Neural progenitor cell (in vitro differentiated cells): ENCODE data around the gene SMIM22. TPM values are rescaled to one million over a fixed set of nuclear protein-coding genes. Genes with fewer than 3 reads are reported as not detected.
A peak's percentile ranks its signal among the peaks of the same experiment; 100 is the strongest.

Experiments
- DNase-seq: peaks from one replicate; pipeline ENCODE4 v3.0.0-alpha.2; 2016; ENCODE audit warnings: low spot score
- H2AFZ ChIP-seq: fragments of 200-600 bp; sonication (generic); replicated peaks from 2 replicates; pipeline ENCODE4 v1.6.1; 2016; ENCODE audit warnings: antibody characterized with exemption
- H3F3A ChIP-seq: fragments of 200-600 bp; sonication (generic); 2 replicates; pipeline ENCODE4 v1.6.1; 2016; ENCODE audit warnings: antibody characterized with exemption, low read depth
- H3K27ac ChIP-seq: fragments of 200-600 bp; sonication (generic); 2 replicates; pipeline ENCODE4 v1.5.1; 2016; ENCODE audit warnings: mild to moderate bottlenecking
- H3K27me3 ChIP-seq: fragments of 200-600 bp; sonication (generic); 2 replicates; pipeline ENCODE4 v1.6.1; 2016; ENCODE audit warnings: mild to moderate bottlenecking, moderate library complexity
- H3K36me3 ChIP-seq: fragments of 200-600 bp; sonication (generic); 2 replicates; pipeline ENCODE4 v1.5.1; 2016
- H3K4me1 ChIP-seq: fragments of 200-600 bp; sonication (generic); 2 replicates; pipeline ENCODE4 v1.6.1; 2016; ENCODE audit warnings: mixed run types
- H3K4me2 ChIP-seq: fragments of 200-600 bp; sonication (generic); 2 replicates; pipeline ENCODE4 v1.6.1; 2016
- H3K4me3 ChIP-seq: fragments of 200-600 bp; sonication (generic); 2 replicates; pipeline ENCODE4 v1.5.1; 2016
- H3K79me2 ChIP-seq: fragments of 200-600 bp; sonication (generic); 2 replicates; pipeline ENCODE4 v1.6.1; 2016; ENCODE audit warnings: low read depth
- H3K9ac ChIP-seq: fragments of 200-600 bp; sonication (generic); 2 replicates; pipeline ENCODE4 v1.6.1; 2016
- H3K9me3 ChIP-seq: fragments of 200-600 bp; sonication (generic); 2 replicates; pipeline ENCODE4 v1.5.1; 2016; ENCODE audit warnings: low read depth
- H4K20me1 ChIP-seq: fragments of 200-600 bp; sonication (generic); 2 replicates; pipeline ENCODE4 v1.6.1; 2016; ENCODE audit warnings: low read depth
- H3K27ac Mint-ChIP-seq: 3 replicates; pipeline ENCODE4 v1.8.0; 2021; ENCODE audit warnings: mixed read lengths
- H3K27me3 Mint-ChIP-seq: 2 replicates; pipeline ENCODE4 v1.8.0; 2022; ENCODE audit warnings: low read depth, mild to moderate bottlenecking, inconsistent platforms, moderate library complexity, mixed read lengths; ENCODE audit not compliant: insufficient read depth
- H3K36me3 Mint-ChIP-seq: 3 replicates; pipeline ENCODE4 v1.8.0; 2021; ENCODE audit warnings: mixed read lengths
- H3K4me1 Mint-ChIP-seq: 3 replicates; pipeline ENCODE4 v1.8.0; 2021; ENCODE audit warnings: mixed read lengths
- H3K4me3 Mint-ChIP-seq: 3 replicates; pipeline ENCODE4 v1.8.0; 2021; ENCODE audit warnings: mild to moderate bottlenecking, moderate library complexity, mixed read lengths
- H3K9me3 Mint-ChIP-seq: 3 replicates; pipeline ENCODE4 v1.8.0; 2020; ENCODE audit warnings: mixed read lengths
- CTCF ChIP-seq: fragments of 200-600 bp; sonication (generic); IDR thresholded peaks from 2 replicates; pipeline ENCODE4 v1.5.1; 2017; ENCODE audit warnings: antibody characterized with exemption, mild to moderate bottlenecking
- EZH2 ChIP-seq: fragments of 200-600 bp; sonication (generic); IDR thresholded peaks from 2 replicates; pipeline ENCODE4 v1.6.1; 2017; ENCODE audit warnings: antibody characterized with exemption, mild to moderate bottlenecking, moderate library complexity
- EZH2phosphoT487 ChIP-seq: fragments of 200-600 bp; sonication (generic); IDR thresholded peaks from 2 replicates; pipeline ENCODE4 v1.6.1; 2017; ENCODE audit warnings: antibody characterized with exemption
- total RNA-seq: library from RNA; depleted of rRNA; stranded (reverse); fragments of >200 nt; gene quantifications from 2 replicates; pipeline ENCODE4 v1.2.3, GENCODE V29; 2015; ENCODE audit warnings: low replicate concordance

SMIM22 gene
- total RNA-seq, 1 donor from 2014 or later: not detected

DNA sequence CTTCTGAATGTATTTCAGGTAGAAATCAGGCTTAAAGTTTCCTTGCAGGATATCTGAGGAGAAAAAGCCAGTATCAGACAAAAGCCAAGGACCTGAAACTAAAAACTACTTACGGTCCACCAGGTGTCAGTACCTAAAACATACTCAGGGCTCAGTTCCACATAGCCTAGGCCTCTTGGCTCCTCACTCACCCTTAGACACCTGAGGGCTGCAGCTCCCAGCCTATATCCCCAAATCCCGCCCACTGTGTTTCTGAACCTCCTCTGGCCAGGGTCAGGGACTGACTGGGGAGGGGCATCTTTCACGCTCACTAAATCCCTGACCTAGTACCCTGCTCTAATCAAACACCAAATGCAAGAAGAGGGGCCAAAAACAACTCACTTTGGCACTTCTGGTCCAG is 16.1 kb downstream of the SMIM22 start:
- H3K36me3 ChIP-seq: peaks cover 15% of the 10 kb centered on the region

DNA sequence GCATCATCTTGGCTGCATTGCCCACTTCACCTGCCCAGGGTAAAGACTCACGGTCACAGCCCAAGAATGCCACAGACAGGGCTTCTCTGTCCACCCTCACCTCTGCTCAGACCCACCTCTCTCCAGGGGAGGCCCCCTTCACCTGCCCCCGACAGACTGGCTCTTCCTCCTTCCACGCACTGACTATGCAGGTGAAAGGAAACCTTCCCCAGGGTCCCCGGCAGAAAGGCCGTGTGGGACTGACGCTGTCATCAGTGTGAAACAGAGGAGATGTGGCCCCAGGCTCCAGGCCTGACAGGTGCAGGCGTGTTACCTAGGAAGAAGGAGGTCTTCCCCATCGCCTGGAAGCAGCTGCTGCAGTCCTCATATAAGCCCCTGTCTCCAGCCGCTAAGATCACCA is 16.6 kb downstream of the SMIM22 start:
- no peaks in the 10 kb centered on the region for H3K27me3 ChIP-seq
- no peak overlapping the region for H3K4me3 ChIP-seq
- TF ChIP-seq CTCF (no peak), EZH2phosphoT487 (no peak), EZH2 (no peak)
- Mint-ChIP-seq H3K36me3 (peaks cover 24% of the 10 kb centered on the region), H3K27ac (peak overlapping the region; percentile 47), H3K4me3 (no peak overlapping the region), H3K4me1 (no peaks in the 10 kb centered on the region), H3K9me3 (no peaks in the 10 kb centered on the region), H3K27me3 (peaks cover 2% of the 10 kb centered on the region)
- H4K20me1 ChIP-seq: no peaks in the 10 kb centered on the region
- H3K9me3 ChIP-seq: no peaks in the 10 kb centered on the region
- no peaks in the 10 kb centered on the region for H3K4me1 ChIP-seq
- no peak for DNase-seq
- H3K9ac ChIP-seq: no peak overlapping the region
- H3K27ac ChIP-seq: no peak overlapping the region
- peaks cover 18% of the 10 kb centered on the region for H3K36me3 ChIP-seq
- no peak overlapping the region for H3K4me2 ChIP-seq
- no peaks in the 10 kb centered on the region for H3K79me2 ChIP-seq
- H3F3A ChIP-seq: no peaks in the 10 kb centered on the region
- no peak overlapping the region for H2AFZ ChIP-seq

More for the DNA sequence above, 16.1 kb downstream of the SMIM22 start:
- Histone ChIP-seq H2AFZ (no peak overlapping the region), H3K4me2 (no peak overlapping the region), H3K4me1 (no peaks in the 10 kb centered on the region), H3K9ac (no peak overlapping the region), H3K79me2 (no peaks in the 10 kb centered on the region), H3K27me3 (no peaks in the 10 kb centered on the region), H4K20me1 (no peaks in the 10 kb centered on the region), H3K9me3 (no peaks in the 10 kb centered on the region), H3F3A (no peaks in the 10 kb centered on the region), H3K4me3 (no peak overlapping the region), H3K27ac (no peak overlapping the region)
- Mint-ChIP-seq H3K27me3 (peaks cover 2% of the 10 kb centered on the region), H3K4me3 (no peak overlapping the region), H3K36me3 (peaks cover 22% of the 10 kb centered on the region), H3K9me3 (no peaks in the 10 kb centered on the region), H3K4me1 (no peaks in the 10 kb centered on the region), H3K27ac (no peak overlapping the region)
- no peak for TF ChIP-seq EZH2phosphoT487
- TF ChIP-seq EZH2: no peak
- no peak for TF ChIP-seq CTCF
- DNase-seq: no peak

DNA sequence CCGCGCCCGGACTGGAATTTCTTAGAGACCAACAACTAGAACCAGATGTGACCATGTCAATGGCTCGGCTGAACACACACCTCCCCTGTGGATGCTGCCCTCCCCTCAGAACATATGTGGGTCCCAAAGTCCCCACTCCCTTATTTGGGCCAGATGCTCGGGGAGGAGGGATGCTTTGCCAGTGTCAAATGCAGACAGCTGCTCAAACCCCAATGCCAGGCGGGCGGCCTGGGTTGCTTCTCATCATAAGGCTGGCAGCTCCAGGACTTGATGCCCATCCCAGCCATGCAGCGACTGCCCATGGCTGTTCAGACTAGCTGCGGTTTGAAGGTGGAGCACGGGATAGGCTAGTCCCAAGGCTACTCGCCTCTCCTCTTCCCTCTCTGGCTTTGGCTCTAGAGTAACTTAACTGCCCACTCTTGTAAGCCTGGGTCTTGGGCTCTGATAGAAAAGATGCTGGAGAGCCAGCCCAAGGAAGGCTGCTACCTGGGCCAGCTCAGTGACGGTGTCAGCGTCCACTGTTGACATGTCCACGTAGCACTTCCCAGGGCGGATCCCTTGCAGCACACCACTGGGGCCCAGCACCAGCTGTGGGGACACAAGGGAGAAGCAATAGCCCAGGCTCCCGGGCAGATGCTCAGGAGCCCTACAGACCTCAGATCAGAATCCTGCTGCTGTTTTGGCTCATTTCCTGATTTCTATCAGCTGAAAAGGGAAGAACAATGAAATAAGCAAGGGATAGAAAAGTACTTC is 18.3 kb downstream of the SMIM22 start:
- no peak for DNase-seq
- Mint-ChIP-seq H3K9me3 (no peaks in the 10 kb centered on the region), H3K27ac (no peak overlapping the region), H3K36me3 (peaks cover 22% of the 10 kb centered on the region), H3K27me3 (peaks cover 2% of the 10 kb centered on the region), H3K4me3 (no peak overlapping the region), H3K4me1 (no peaks in the 10 kb centered on the region)
- H3K36me3 ChIP-seq: peaks cover 10% of the 10 kb centered on the region
- no peaks in the 10 kb centered on the region for H3K27me3 ChIP-seq
- H3K9me3 ChIP-seq: no peaks in the 10 kb centered on the region
- no peak overlapping the region for H3K4me2 ChIP-seq
- TF ChIP-seq EZH2 (no peak), CTCF (no peak), EZH2phosphoT487 (no peak)
- H3K4me3 ChIP-seq: no peak overlapping the region
- H3F3A ChIP-seq: no peaks in the 10 kb centered on the region
- H3K9ac ChIP-seq: no peak overlapping the region
- H4K20me1 ChIP-seq: no peaks in the 10 kb centered on the region
- H2AFZ ChIP-seq: no peak overlapping the region
- no peaks in the 10 kb centered on the region for H3K4me1 ChIP-seq
- H3K79me2 ChIP-seq: no peaks in the 10 kb centered on the region
- H3K27ac ChIP-seq: no peak overlapping the region
